GM21381 (cell line): Measurements from ENCODE around the gene UTP18.
"Not testable (repeated sequence)": the region's sequence is repeated elsewhere in the genome, so short reads cannot be mapped to it uniquely, and the experiment has no call there.

Source experiments
- ATAC-seq: cut with Tn5 transposase; IDR thresholded peaks from one replicate; pipeline ENCODE4 v1.9.1; 2021; ENCODE audit warnings: mild to moderate bottlenecking, moderate library complexity; ENCODE audit not compliant: unreplicated experiment

Gene UTP18

GRCh38 chr17:51330861-51331503 lies 70.6 kb downstream of the UTP18 start:
- not testable (repeated sequence) for ATAC-seq

GRCh38 chr17:51335006-51335590 lies 74.8 kb downstream of the UTP18 start:
- no peak for ATAC-seq

- ATAC-seq: no peak
Measured at GRCh38 chr17:51335883-51336822, 75.8 kb downstream of the UTP18 start.

DNA sequence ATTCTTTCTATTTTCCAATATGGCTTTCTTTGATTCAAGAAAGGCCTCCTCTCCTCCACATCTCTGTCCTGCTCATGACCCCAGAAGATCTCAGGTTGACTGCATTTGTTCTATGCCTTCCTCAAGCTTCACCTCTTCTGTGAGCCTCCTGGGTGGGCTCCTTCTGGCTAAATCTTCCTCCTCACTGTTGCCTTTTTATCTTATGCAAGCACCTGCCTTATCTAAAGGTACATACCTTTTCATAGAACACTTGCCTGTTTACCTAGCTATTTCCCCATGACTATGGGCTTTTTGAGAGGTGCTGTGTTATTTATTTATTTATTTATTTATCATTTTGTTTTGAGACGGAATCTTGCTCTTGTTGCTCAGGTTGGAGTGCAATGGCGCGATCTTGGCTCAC lies 81.1 kb downstream of the UTP18 start:
- no peak for ATAC-seq

GRCh38 chr17:51342257-51342656 lies 81.9 kb downstream of the UTP18 start:
- ATAC-seq: no peak

GRCh38 chr17:51344532-51344931 lies 84.2 kb downstream of the UTP18 start:
- ATAC-seq: no peak

- no peak for ATAC-seq
Measured at GRCh38 chr17:51346218-51346982, 86.1 kb downstream of the UTP18 start.
